Sigmoid colon (tissue), 4 donors: ENCODE data around the gene DNAJC2.

ENCODE experiments used
- CTCF ChIP-seq, 4 experiments: fragments of 450-650 bp in 3 of 4; fragments of 200-600 bp in 1 of 4; IDR thresholded peaks; one replicate each; pipeline ENCODE4 v1.5.1; 2016 to 2019; ENCODE audit warnings: antibody characterized with exemption in 4 of 4, mild to moderate bottlenecking in 3 of 4, moderate library complexity in 2 of 4
- POLR2AphosphoS5 ChIP-seq, 4 donors: sonication (generic); formaldehyde crosslinking; IDR thresholded peaks; one replicate each; pipeline ENCODE4 v1.6.1; 2017; ENCODE audit warnings: antibody characterized with exemption in 4 of 4

- TF ChIP-seq CTCF (IDR thresholded peaks at IDR 0.05) (no peak), POLR2AphosphoS5 (IDR thresholded peaks at IDR 0.05) (no peak)
Observed at GRCh38 chr7:103336761-103337160, 7.8 kb downstream of the DNAJC2 start.
